Spleen (tissue), 11 donors: ENCODE measurements around the gene LRRK1. TPM values are rescaled to one million over a fixed set of nuclear protein-coding genes. Genes with fewer than 3 reads are reported as not detected.
A peak's percentile ranks its signal among the peaks of the same experiment; 100 is the strongest.

Source experiments
- DNase-seq: peaks from one replicate; pipeline ENCODE4 v3.0.0-alpha.2; 2020
- H3K27ac ChIP-seq, 8 donors: fragments of 200-600 bp; sonication (generic) in 7 of 8; 1 replicate in 4 of 8; 2 replicates in 4 of 8; pipeline versions ENCODE4 v1.5.0 to v1.8.0; 2016 to 2021; ENCODE audit warnings: inconsistent platforms in 4 of 8, mild to moderate bottlenecking in 4 of 8, moderate library complexity in 1 of 8
- H3K27me3 ChIP-seq, 7 donors: fragments of 200-600 bp; sonication (generic) in 6 of 7; replicated peaks in 1 of 7; 1 replicate in 4 of 7; 2 replicates in 3 of 7; pipeline versions ENCODE4 v1.5.0 to v1.8.0; 2016 to 2021; ENCODE audit warnings: inconsistent platforms in 3 of 7, mild to moderate bottlenecking in 1 of 7
- H3K36me3 ChIP-seq, 6 donors: fragments of 200-600 bp; sonication (generic) in 5 of 6; 1 replicate in 4 of 6; 2 replicates in 2 of 6; pipeline versions ENCODE4 v1.5.0 to v1.8.0; 2016 to 2021; ENCODE audit warnings: inconsistent platforms in 2 of 6
- H3K4me1 ChIP-seq, 6 donors: fragments of 200-600 bp; sonication (generic) in 5 of 6; 1 replicate in 3 of 6; 2 replicates in 3 of 6; pipeline versions ENCODE4 v1.5.0 to v1.8.0; 2016 to 2021; ENCODE audit warnings: inconsistent platforms in 3 of 6
- H3K4me3 ChIP-seq, 8 donors: fragments of 200-600 bp; sonication (generic) in 7 of 8; 1 replicate in 4 of 8; 2 replicates in 4 of 8; pipeline versions ENCODE4 v1.5.0 to v1.8.0; 2016 to 2021; ENCODE audit warnings: inconsistent platforms in 4 of 8, mild to moderate bottlenecking in 4 of 8, moderate library complexity in 2 of 8
- H3K9me3 ChIP-seq, 8 donors: fragments of 200-600 bp; sonication (generic) in 7 of 8; 1 replicate in 4 of 8; 2 replicates in 4 of 8; pipeline versions ENCODE4 v1.5.0 to v1.8.0; 2016 to 2021; ENCODE audit warnings: inconsistent platforms in 4 of 8
- POLR2A ChIP-seq, 3 donors: fragments of 450-650 bp; IDR thresholded peaks; one replicate each; pipeline ENCODE4 v1.5.1; 2017; ENCODE audit warnings: antibody characterized with exemption in 3 of 3, mild to moderate bottlenecking in 1 of 3
- POLR2AphosphoS5 ChIP-seq, 3 donors: sonication (generic); formaldehyde crosslinking; IDR thresholded peaks; one replicate each; pipeline ENCODE4 v1.5.1; 2017; ENCODE audit warnings: antibody characterized with exemption in 3 of 3
- WGBS, 5 donors: extraction: QIAGEN DNeasy Blood & Tissue Kit in 3 of 5; methylation state at CpG; one replicate each; pipeline versions ENCODE4 v1.1.5 to v1.1.7; 2013 to 2018; 5-methylcytosine and 5-hydroxymethylcytosine counted together
- intact Hi-C: fragments of 100-400 bp; cut with DNase I; formaldehyde crosslinking; loops from one replicate; pipeline ENCODE4 v1.15.0; 2023; ENCODE audit warnings: low total_unique reads
- polyA plus RNA-seq, 3 donors: library from polyadenylated mRNA; stranded (reverse); fragments of 200-250 nt; gene quantifications; one replicate each; pipeline ENCODE4 v1.2.1, GENCODE V29; 2013
- total RNA-seq, 7 donors: library from RNA; depleted of rRNA in 3 of 7; stranded (reverse); fragments of >200 nt in 3 of 7; fragmentation: NEBNext Ultra II Directional in 4 of 7; extraction: Animal tissue kit (Norgen Biotek cat#: 25700) in 4 of 7; gene quantifications; one replicate each; pipeline versions ENCODE4 v1.1.0 to v1.2.1, GENCODE V29; 2016 to 2021
- TF ChIP-seq, protein P1 (sequence below), 11 experiments: fragments of 200-600 bp in 7 of 11; fragments of 450-650 bp in 4 of 11; sonication (generic) in 4 of 11; IDR thresholded peaks in 8 of 11; conservative IDR thresholded peaks in 3 of 11; 1 replicate in 7 of 11; 2 replicates in 4 of 11; pipeline versions ENCODE4 v1.4.0 to v1.8.0; 2016 to 2021; ENCODE audit warnings: antibody characterized with exemption in 11 of 11, inconsistent platforms in 4 of 11, mild to moderate bottlenecking in 1 of 11
- donor health status: healthy with polysubstance abuse.
- donor health status: DM: no; HTN: no; CAD: no; lungs with moderate emphysema.
- donor health status: DM: no; HTN: no; CAD: no.
- donor health status: Bipolar disorder and iron deficiency.
- donor health status: healthy.
- donor health status: DM: no; HTN: no; CAD: no.
- donor health status: DM: yes; HTN: yes; CAD: no.

Gene LRRK1
- total and polyA plus RNA-seq, 10 donors: 12.0 to 60.2 (median 48.8) TPM

DNA sequence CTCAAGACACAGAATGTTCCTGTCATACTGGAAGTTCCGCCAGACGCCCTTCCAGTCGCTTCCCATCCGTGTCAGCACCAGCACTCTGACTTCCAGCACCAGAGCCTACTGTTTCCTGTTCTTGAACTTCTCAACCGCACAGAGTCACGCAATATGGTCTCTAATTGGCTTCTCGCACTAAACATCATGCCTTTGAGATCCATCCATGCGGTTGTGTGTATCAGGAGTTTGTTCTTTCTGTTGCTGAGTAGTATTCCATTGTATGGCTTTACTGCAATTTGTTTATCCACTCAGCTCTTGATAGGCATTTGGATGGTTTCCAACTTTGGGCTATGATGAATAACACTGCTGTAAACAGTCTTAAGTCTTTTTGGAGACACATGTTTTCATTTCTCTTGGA is 112.1 kb downstream of the LRRK1 start:
- TF ChIP-seq POLR2AphosphoS5 (IDR thresholded peaks at IDR 0.05) (peak in 2 of 3 donors; percentile 44 to 48), POLR2A (IDR thresholded peaks at IDR 0.05) (no peak)
- TF ChIP-seq, protein P1, sequence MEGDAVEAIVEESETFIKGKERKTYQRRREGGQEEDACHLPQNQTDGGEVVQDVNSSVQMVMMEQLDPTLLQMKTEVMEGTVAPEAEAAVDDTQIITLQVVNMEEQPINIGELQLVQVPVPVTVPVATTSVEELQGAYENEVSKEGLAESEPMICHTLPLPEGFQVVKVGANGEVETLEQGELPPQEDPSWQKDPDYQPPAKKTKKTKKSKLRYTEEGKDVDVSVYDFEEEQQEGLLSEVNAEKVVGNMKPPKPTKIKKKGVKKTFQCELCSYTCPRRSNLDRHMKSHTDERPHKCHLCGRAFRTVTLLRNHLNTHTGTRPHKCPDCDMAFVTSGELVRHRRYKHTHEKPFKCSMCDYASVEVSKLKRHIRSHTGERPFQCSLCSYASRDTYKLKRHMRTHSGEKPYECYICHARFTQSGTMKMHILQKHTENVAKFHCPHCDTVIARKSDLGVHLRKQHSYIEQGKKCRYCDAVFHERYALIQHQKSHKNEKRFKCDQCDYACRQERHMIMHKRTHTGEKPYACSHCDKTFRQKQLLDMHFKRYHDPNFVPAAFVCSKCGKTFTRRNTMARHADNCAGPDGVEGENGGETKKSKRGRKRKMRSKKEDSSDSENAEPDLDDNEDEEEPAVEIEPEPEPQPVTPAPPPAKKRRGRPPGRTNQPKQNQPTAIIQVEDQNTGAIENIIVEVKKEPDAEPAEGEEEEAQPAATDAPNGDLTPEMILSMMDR (IDR thresholded peaks at IDR 0.05 in 8 of 11, conservative IDR thresholded peaks at IDR 0.05 in 3 of 11): no peak
- intact Hi-C loops: loop anchor here (5.0 kb wide), 1 partner anchor 46 kb away; no protein-coding TSS in a partner anchor
- H3K4me1 ChIP-seq: peaks cover 0 to 37% (median 20%) of the 10 kb centered on the region in 6 donors
- H3K4me3 ChIP-seq: no peak overlapping the region
- peaks cover 0 to 76% (median 33%) of the 10 kb centered on the region in 6 donors for H3K36me3 ChIP-seq
- DNase-seq: peak; percentile 55
- whole genome bisulfite sequencing, 5 donors: 76 to 92% (median 81%) methylated on average over 8 of the region's 8 CpGs
- H3K27ac ChIP-seq: peak overlapping the region in 1 of 8 donors; percentile 3
- peaks cover 0 to 22% (median 12%) of the 10 kb centered on the region in 8 donors for H3K9me3 ChIP-seq
- H3K27me3 ChIP-seq: no peaks in the 10 kb centered on the region

DNA sequence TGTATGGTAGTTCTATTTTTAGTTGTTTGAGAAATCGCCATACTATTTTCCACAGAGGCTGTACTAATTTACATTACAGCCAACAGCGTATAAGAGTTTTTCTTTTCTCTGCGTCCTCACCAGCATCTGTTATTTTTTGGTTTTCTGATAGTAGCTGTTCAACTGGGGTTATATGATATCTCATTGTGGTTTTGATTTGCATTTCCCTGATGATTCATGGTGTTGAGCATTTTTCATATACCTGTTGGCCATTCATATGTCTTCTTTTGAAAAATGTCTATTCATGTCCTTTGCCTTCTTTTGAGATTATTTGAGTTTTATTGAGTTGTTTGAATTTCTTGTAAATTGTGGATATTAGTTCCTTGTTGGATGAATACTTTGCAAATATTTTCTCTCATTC is 114.6 kb downstream of the LRRK1 start:
- TF ChIP-seq POLR2AphosphoS5 (IDR thresholded peaks at IDR 0.05): no peak
- TF ChIP-seq, protein P1 (IDR thresholded peaks at IDR 0.05 in 8 of 11, conservative IDR thresholded peaks at IDR 0.05 in 3 of 11): no peak
- no peak for TF ChIP-seq POLR2A (IDR thresholded peaks at IDR 0.05)
- 74 to 85% (median 82%) methylated on average over 3 of the region's 3 CpGs for WGBS, 5 donors
- peaks cover 0 to 74% (median 28%) of the 10 kb centered on the region in 6 donors for H3K36me3 ChIP-seq
- H3K4me1 ChIP-seq: peaks cover 0 to 21% (median 9%) of the 10 kb centered on the region in 6 donors
- DNase-seq: no peak
- no peaks in the 10 kb centered on the region for H3K27me3 ChIP-seq
- H3K9me3 ChIP-seq: peaks cover 0 to 30% (median 20%) of the 10 kb centered on the region in 8 donors
- no peak overlapping the region for H3K4me3 ChIP-seq
- H3K27ac ChIP-seq: no peak overlapping the region
- intact Hi-C loops: loop anchor here (5.0 kb wide), 1 partner anchor 44 kb away; no protein-coding TSS in a partner anchor

GRCh38 chr15:101035611-101036010 is 116.5 kb downstream of the LRRK1 start:
- DNase-seq: no peak
- H3K27me3 ChIP-seq: no peaks in the 10 kb centered on the region
- TF ChIP-seq, protein P1 (IDR thresholded peaks at IDR 0.05 in 8 of 11, conservative IDR thresholded peaks at IDR 0.05 in 3 of 11): no peak
- no peak for TF ChIP-seq POLR2AphosphoS5 (IDR thresholded peaks at IDR 0.05)
- no peak for TF ChIP-seq POLR2A (IDR thresholded peaks at IDR 0.05)
- intact Hi-C loops: no loop called here
- peaks cover 0 to 66% (median 15%) of the 10 kb centered on the region in 6 donors for H3K36me3 ChIP-seq
- peaks cover 0 to 21% (median 9%) of the 10 kb centered on the region in 6 donors for H3K4me1 ChIP-seq
- H3K27ac ChIP-seq: no peak overlapping the region
- no peak overlapping the region for H3K4me3 ChIP-seq
- peaks cover 0 to 30% (median 22%) of the 10 kb centered on the region in 8 donors for H3K9me3 ChIP-seq

GRCh38 chr15:101036189-101036588 is 117.0 kb downstream of the LRRK1 start:
- Histone ChIP-seq H3K27ac (no peak overlapping the region), H3K4me3 (no peak overlapping the region), H3K36me3 (peaks cover 0 to 66% (median 13%) of the 10 kb centered on the region in 6 donors), H3K9me3 (peaks cover 0 to 36% (median 22%) of the 10 kb centered on the region in 8 donors), H3K4me1 (peaks cover 0 to 18% (median 9%) of the 10 kb centered on the region in 6 donors), H3K27me3 (no peaks in the 10 kb centered on the region)
- intact Hi-C loops: no loop called here
- TF ChIP-seq POLR2A (IDR thresholded peaks at IDR 0.05) (no peak), POLR2AphosphoS5 (IDR thresholded peaks at IDR 0.05) (no peak)
- TF ChIP-seq, protein P1 (IDR thresholded peaks at IDR 0.05 in 8 of 11, conservative IDR thresholded peaks at IDR 0.05 in 3 of 11): no peak
- WGBS, 5 donors: 93 to 100% (median 95%) methylated on average over 1 of the region's 1 CpG
- no peak for DNase-seq
